Left ventricle myocardium inferior (tissue), 1 donor: ENCODE results near the gene PAN3. TPM values are rescaled to one million over a fixed set of nuclear protein-coding genes. Genes with fewer than 3 reads are reported as not detected.
A peak's percentile ranks its signal among the peaks of the same experiment; 100 is the strongest.
"Not testable (repeated sequence)": the region's sequence is repeated elsewhere in the genome, so short reads cannot be mapped to it uniquely, and the experiment has no call there.

ENCODE experiments used
- DNase-seq: peaks from one replicate; pipeline ENCODE4 v3.0.0-alpha.2; 2020
- H3K27ac ChIP-seq: fragments of 200-600 bp; replicated peaks from 2 replicates; pipeline ENCODE4 v1.8.0; 2021
- H3K27me3 ChIP-seq: fragments of 200-600 bp; 2 replicates; pipeline ENCODE4 v1.8.0; 2021; ENCODE audit warnings: low read depth
- H3K36me3 ChIP-seq: fragments of 200-600 bp; 2 replicates; pipeline ENCODE4 v1.8.0; 2021
- H3K4me1 ChIP-seq: fragments of 200-600 bp; 2 replicates; pipeline ENCODE4 v1.8.0; 2021
- H3K4me3 ChIP-seq: fragments of 200-600 bp; 2 replicates; pipeline ENCODE4 v1.8.0; 2021; ENCODE audit warnings: mild to moderate bottlenecking, moderate library complexity
- H3K9me3 ChIP-seq: fragments of 200-600 bp; replicated peaks from 2 replicates; pipeline ENCODE4 v1.8.0; 2021
- intact Hi-C: fragments of 100-400 bp; cut with micrococcal nuclease; formaldehyde crosslinking; loops from one replicate; pipeline ENCODE4 v1.11.0; 2022
- total RNA-seq: library from RNA; stranded (reverse); fragmentation: NEBNext Ultra II Directional; extraction: Animal tissue kit (Norgen Biotek cat#: 25700); gene quantifications from one replicate; pipeline ENCODE4 v1.2.1, GENCODE V29; 2021
- TF ChIP-seq, protein P1 (sequence below): fragments of 200-600 bp; IDR thresholded peaks from 2 replicates; pipeline ENCODE4 v1.8.0; 2021; ENCODE audit warnings: antibody characterized with exemption, mild to moderate bottlenecking, borderline replicate concordance
- donor health status: DM: no; HTN: yes; CAD: no; lungs with severe emphysema.

Gene PAN3
- total RNA-seq, 1 donor from 2014 or later, result 9.6 TPM

DNA sequence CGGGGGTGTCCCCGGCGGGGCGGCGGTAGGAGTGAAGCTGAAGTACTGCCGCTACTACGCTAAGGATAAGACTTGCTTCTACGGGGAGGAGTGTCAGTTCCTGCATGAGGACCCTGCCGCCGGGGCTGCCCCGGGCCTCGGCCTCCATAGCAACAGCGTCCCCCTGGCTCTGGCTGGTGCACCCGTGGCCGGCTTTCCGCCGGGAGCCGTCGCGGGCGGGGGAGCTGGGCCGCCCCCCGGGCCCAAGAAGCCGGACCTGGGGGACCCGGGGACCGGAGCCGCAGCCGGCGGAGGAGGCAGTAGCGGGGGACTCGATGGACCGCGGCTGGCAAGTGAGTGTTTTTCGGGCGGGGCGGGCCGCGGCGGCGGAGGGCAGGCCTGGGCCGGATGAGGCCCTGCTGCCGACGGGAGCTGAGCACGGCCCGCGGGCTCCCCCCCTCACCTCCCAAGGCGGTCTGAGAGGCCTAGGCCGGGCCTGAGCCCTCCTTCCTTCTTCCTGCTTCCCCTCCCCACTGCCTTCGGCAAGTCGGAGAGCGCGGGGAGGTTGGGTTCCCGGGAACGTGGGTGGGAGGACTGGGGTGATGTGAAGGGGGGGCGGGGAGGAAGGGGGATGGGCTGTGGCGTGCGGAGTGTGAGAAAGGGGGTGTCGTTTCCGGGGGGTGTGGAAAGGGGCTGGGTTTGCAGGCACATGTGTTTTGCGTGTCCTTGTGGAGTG, 568 bp downstream of the PAN3 start:
- H3K9me3 ChIP-seq, result no peaks in the 10 kb centered on the region
- peak; percentile 83 for DNase-seq
- peak overlapping the region; percentile 99 for H3K27ac ChIP-seq
- H3K4me3 ChIP-seq, result peak overlapping the region; percentile 100
- intact Hi-C loops, result no loop called here
- no peaks in the 10 kb centered on the region for H3K27me3 ChIP-seq
- no peaks in the 10 kb centered on the region for H3K36me3 ChIP-seq
- H3K4me1 ChIP-seq, result peaks cover 59% of the 10 kb centered on the region
- TF ChIP-seq, protein P1, sequence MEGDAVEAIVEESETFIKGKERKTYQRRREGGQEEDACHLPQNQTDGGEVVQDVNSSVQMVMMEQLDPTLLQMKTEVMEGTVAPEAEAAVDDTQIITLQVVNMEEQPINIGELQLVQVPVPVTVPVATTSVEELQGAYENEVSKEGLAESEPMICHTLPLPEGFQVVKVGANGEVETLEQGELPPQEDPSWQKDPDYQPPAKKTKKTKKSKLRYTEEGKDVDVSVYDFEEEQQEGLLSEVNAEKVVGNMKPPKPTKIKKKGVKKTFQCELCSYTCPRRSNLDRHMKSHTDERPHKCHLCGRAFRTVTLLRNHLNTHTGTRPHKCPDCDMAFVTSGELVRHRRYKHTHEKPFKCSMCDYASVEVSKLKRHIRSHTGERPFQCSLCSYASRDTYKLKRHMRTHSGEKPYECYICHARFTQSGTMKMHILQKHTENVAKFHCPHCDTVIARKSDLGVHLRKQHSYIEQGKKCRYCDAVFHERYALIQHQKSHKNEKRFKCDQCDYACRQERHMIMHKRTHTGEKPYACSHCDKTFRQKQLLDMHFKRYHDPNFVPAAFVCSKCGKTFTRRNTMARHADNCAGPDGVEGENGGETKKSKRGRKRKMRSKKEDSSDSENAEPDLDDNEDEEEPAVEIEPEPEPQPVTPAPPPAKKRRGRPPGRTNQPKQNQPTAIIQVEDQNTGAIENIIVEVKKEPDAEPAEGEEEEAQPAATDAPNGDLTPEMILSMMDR, result no peak

DNA sequence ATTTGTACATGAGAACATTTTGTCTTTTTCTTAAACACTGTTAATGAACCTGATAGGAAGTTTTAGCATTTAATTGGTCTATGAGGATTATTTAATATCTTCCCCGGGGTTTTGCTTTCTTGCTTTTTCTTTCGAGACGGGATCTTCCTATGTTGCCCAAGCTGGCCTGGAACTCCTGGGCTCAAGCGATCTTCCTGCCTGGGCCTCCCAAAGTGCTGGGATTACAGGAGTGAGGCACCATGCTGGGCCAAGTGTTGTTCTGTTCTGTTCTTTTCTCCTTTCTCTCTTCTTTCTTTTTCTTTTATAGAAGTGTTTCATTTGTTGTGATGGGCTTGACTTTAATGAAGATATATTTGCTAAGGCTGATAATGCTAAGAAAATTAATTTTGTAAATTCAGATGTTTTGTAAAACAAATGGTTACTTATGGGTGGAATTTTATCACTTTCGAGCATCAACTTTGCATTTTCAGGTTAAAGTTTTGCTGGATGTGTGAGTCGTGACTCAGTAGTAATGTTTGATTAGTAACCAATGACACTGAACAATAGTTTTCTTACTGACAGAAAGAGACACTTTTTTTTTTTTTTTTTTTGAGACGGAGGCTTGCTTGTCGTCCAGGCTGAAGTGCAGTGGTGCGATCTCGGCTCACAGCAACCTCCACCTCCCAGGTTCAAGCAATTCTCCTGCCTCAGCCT, 2.2 kb downstream of the PAN3 start:
- TF ChIP-seq, protein P1, result no peak
- no peaks in the 10 kb centered on the region for H3K9me3 ChIP-seq
- H3K27ac ChIP-seq, result no peak overlapping the region
- no peaks in the 10 kb centered on the region for H3K27me3 ChIP-seq
- H3K4me1 ChIP-seq, result peaks cover 59% of the 10 kb centered on the region
- H3K36me3 ChIP-seq, result no peaks in the 10 kb centered on the region
- H3K4me3 ChIP-seq, result peak overlapping the region; percentile 100
- DNase-seq, result no peak
- intact Hi-C loops, result no loop called here

DNA sequence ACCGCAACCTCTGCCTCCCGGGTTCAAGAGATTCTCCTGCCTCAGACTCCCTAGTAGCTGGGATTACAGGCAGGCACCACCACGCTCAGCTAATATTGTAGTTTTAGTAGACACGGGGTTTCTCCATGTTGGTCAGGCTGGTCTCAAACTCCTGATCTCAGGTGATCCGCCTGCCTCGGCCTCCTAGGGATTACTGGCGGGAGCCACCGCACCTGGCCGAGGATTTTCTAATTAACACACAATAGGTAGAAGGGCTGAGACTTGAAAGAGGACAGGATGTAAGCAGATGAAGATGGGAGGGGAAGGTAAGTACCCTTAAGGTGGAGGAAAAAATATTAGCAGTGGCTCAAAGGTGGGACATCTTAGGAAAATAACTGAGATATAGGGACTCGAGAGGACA, 3.2 kb downstream of the PAN3 start:
- DNase-seq, H3K27ac ChIP-seq, H3K27me3 ChIP-seq, H3K36me3 ChIP-seq, intact Hi-C loops, H3K9me3 ChIP-seq, H3K4me3 ChIP-seq: not testable (repeated sequence)
- peaks cover 59% of the 10 kb centered on the region for H3K4me1 ChIP-seq

DNA sequence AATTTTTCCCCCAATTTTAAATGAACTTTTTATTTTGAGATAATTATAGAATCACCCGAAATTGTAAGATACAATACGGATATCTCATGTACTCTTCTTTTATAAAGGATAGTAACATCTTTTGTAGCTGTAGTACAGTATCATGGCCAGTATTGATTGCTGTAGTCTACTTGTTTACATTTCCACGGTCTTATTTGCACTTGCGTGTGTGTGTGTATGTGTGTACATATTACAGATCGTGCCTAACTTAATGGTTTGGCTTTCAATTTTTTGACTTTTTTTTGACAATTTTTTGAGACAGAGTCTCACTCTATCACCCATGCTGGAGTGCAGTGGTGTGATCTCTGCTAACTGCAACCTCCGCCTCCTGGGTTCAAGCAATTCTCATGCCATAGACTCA, 6.7 kb downstream of the PAN3 start:
- no peaks in the 10 kb centered on the region for H3K9me3 ChIP-seq
- no peak overlapping the region for H3K27ac ChIP-seq
- DNase-seq, result no peak
- intact Hi-C loops, result no loop called here
- H3K4me1 ChIP-seq, result peaks cover 53% of the 10 kb centered on the region
- H3K4me3 ChIP-seq, result no peak overlapping the region
- H3K36me3 ChIP-seq, result no peaks in the 10 kb centered on the region
- TF ChIP-seq, protein P1, result no peak
- no peaks in the 10 kb centered on the region for H3K27me3 ChIP-seq

DNA sequence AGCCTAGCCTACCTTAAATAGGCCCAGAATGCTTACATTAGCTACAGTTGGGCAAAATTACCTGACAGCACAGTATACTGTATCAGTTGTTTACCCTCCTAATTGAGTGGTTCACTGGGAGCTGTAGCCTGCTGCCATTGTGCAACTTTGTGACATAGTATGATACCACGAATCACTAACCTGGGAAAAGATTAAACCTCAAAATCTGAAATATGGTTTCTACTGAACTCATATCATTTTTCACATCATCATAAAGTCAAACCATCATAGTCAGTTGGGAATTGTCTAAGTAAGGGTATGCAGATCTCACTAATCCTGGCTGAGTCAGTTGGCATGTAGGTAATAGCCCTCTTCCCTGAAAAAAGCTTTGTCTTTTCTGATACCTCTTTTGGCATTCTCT, 9.2 kb downstream of the PAN3 start:
- Histone ChIP-seq H3K27me3 (no peaks in the 10 kb centered on the region), H3K36me3 (no peaks in the 10 kb centered on the region), H3K4me3 (no peak overlapping the region), H3K4me1 (peaks cover 40% of the 10 kb centered on the region), H3K27ac (no peak overlapping the region), H3K9me3 (no peaks in the 10 kb centered on the region)
- intact Hi-C loops, result no loop called here
- no peak for DNase-seq
- TF ChIP-seq, protein P1, result no peak

DNA sequence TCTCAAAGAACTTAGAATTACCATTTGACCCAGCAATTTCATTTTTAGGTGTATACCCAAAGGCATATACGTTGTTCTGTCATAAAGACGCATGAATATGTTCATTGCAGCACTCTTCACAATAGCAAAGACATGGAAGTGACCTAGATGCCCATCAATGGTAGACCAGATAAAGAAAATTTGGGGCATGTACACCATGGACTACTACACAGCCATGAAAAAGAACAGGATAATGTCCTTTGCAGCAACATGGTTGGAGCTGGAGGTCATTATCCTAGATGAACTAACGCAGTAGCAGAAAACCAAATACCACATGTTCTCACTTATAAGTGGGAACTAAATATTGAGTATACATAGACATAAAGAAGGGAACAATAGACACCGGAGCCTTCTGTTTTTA, 20.7 kb downstream of the PAN3 start:
- no peak for DNase-seq
- Histone ChIP-seq H3K9me3 (peaks cover 9% of the 10 kb centered on the region), H3K36me3 (peaks cover 5% of the 10 kb centered on the region), H3K4me1 (peaks cover 27% of the 10 kb centered on the region), H3K4me3 (no peak overlapping the region), H3K27ac (no peak overlapping the region), H3K27me3 (no peaks in the 10 kb centered on the region)
- intact Hi-C loops, result no loop called here
- TF ChIP-seq, protein P1, result no peak
